ENCODE data around the gene RUFY3. TPM values are rescaled to one million over a fixed set of nuclear protein-coding genes. Genes with fewer than 3 reads are reported as not detected.

Gene RUFY3
- total and polyA plus RNA-seq, 9 of the 15 experiments (the other 6 are each of a cell fraction or from before 2014, with no cell fraction given) = 4.2 to 31.1 (median 21.5) TPM

- TF ChIP-seq ZNF318 (IDR thresholded peaks at IDR 0.05; ENCODE audit: borderline replicate concordance in 1 of 2, low read depth in 1 of 2) (no peak), CAMTA2 (CRISPR knock-in tag; conservative IDR thresholded peaks at IDR 0.05) (0 out of 2 replicates have a peak, but pooled peaks have one; percentile 12), RUNX1 (IDR thresholded peaks at IDR 0.05; ENCODE audit: low read depth) (no peak), VEZF1 (CRISPR knock-in tag; IDR thresholded peaks at IDR 0.05) (peak; percentile 74), MAFG (tag; conservative IDR thresholded peaks at IDR 0.05) (no peak), YY1 (IDR thresholded peaks at IDR 0.05; ENCODE audit: borderline replicate concordance in 1 of 3, control insufficient read depth in 1 of 3, extremely low read depth in 1 of 3, insufficient read depth in 3 of 3, insufficient read length in 1 of 3, insufficient replicate concordance in 2 of 3, low read depth in 1 of 3, low read length in 2 of 3) (peak in 2 of 3 experiments; percentile 32 to 53), ZNF23 (CRISPR knock-in tag; IDR thresholded peaks at IDR 0.05) (no peak), ZNF609 (CRISPR knock-in tag; IDR thresholded peaks at IDR 0.05; ENCODE audit: borderline replicate concordance) (no peak; the same call in 1 of the 2 replicates), PHB2 (IDR thresholded peaks at IDR 0.05; ENCODE audit: low read depth) (no peak), ZNF785 (CRISPR knock-in tag; IDR thresholded peaks at IDR 0.05) (no peak)
Measured at GRCh38 chr4:70687821-70688794, 33.7 kb upstream of the RUFY3 start, which contains the start of gene UTP3 (continued).

Data from K562 (cell line).